Heart right ventricle (tissue), 16 donors: ENCODE measurements around the gene MB21D2. TPM values are rescaled to one million over a fixed set of nuclear protein-coding genes. Genes with fewer than 3 reads are reported as not detected.

ENCODE experiments used
- ATAC-seq, 8 donors: fragments of 200-7000 bp; cut with Tn5 transposase; one replicate each; pipeline ENCODE4 v1.9.1; 2020; ENCODE audit warnings: mild to moderate bottlenecking in 8 of 8, moderate library complexity in 8 of 8, moderate number of reproducible peaks in 1 of 8
- DNase-seq, 2 donors: peaks; one replicate each; pipeline ENCODE4 v3.0.0-alpha.2; 2020
- H3K27ac ChIP-seq, 10 donors: fragments of 200-600 bp; sonication (generic) in 2 of 10; one replicate each; pipeline versions ENCODE4 v1.5.0 to v1.8.0; 2020 to 2022; ENCODE audit warnings: mild to moderate bottlenecking in 3 of 10
- H3K27me3 ChIP-seq, 7 donors: fragments of 200-600 bp; one replicate each; pipeline ENCODE4 v1.8.0; 2021 to 2022; ENCODE audit warnings: mild to moderate bottlenecking in 2 of 7
- H3K36me3 ChIP-seq, 9 donors: fragments of 200-600 bp; sonication (generic) in 1 of 9; one replicate each; pipeline versions ENCODE4 v1.5.0 to v1.8.0; 2020 to 2022; ENCODE audit warnings: mild to moderate bottlenecking in 2 of 9
- H3K4me1 ChIP-seq, 9 donors: fragments of 200-600 bp; sonication (generic) in 1 of 9; one replicate each; pipeline versions ENCODE4 v1.5.0 to v1.8.0; 2020 to 2022; ENCODE audit warnings: mild to moderate bottlenecking in 4 of 9
- H3K4me3 ChIP-seq, 10 donors: fragments of 200-600 bp; sonication (generic) in 2 of 10; one replicate each; pipeline versions ENCODE4 v1.5.0 to v1.8.0; 2020 to 2022; ENCODE audit warnings: mild to moderate bottlenecking in 7 of 10, moderate library complexity in 2 of 10
- H3K9me3 ChIP-seq, 11 donors: fragments of 200-600 bp in 10 of 11; sonication (generic) in 2 of 11; one replicate each; pipeline versions ENCODE4 v1.5.0 to v1.8.0; 2013 to 2022; ENCODE audit warnings: mild to moderate bottlenecking in 2 of 11, control low read depth in 1 of 11, moderate library complexity in 1 of 11
- WGBS, 2 donors: extraction: QIAGEN DNeasy Blood & Tissue Kit; methylation state at CpG; one replicate each; pipeline ENCODE4 v1.1.7; 2013; ENCODE audit warnings: inconsistent platforms in 1 of 2; 5-methylcytosine and 5-hydroxymethylcytosine counted together
- intact Hi-C, 10 donors: fragments of 100-400 bp; cut with DNase I; formaldehyde crosslinking; loops; one replicate each; pipeline versions ENCODE4 v1.11.1 to v1.14.2; 2022
- polyA plus RNA-seq, 2 donors: library from polyadenylated mRNA; stranded (reverse); fragments of 200-250 nt; gene quantifications; one replicate each; pipeline ENCODE4 v1.2.3, GENCODE V29; 2013
- total RNA-seq, 10 donors: library from RNA; stranded (reverse); fragmentation: NEBNext Ultra II Directional in 3 of 10; extraction: Animal tissue kit (Norgen Biotek cat#: 25700) in 3 of 10; gene quantifications; one replicate each; pipeline versions ENCODE4 v1.2.1 to v1.2.4, GENCODE V29; 2021 to 2023
- TF ChIP-seq, protein P1 (sequence below), 9 donors: fragments of 200-600 bp; sonication (generic) in 2 of 9; IDR thresholded peaks; one replicate each; pipeline versions ENCODE4 v1.5.0 to v1.8.0; 2021 to 2022; ENCODE audit warnings: antibody characterized with exemption in 9 of 9, mild to moderate bottlenecking in 5 of 9, moderate library complexity in 1 of 9
- donor health status: Arrhythmogenic right ventricular cardiomyopathy.
- donor health status: ischemic (EF 13 %, LVEDD 7.1; RV severe dilation, severe dysfunction).
- donor health status: healthy with polysubstance abuse.
- donor health status: DM: no; HTN: yes; CAD: no.
- donor health status: DM: no; HTN: no; CAD: no.
- donor health status: ischemic (EF 25% LVEDD 6.9; RV normal size, moderate dysfunction).
- donor health status: ischemic (EF 25% LVEDD 5.7; RV mildly dilated, moderate dysfunction).
- donor health status: healthy.
- donor health status: DM: yes; HTN: yes; CAD: no.
- donor health status: Ischemic cardiomyopathy.
- donor health status: ischemic (EF 35%, LVEDD 5.7; RV mildly dilated, moderate dysfunction).
- donor health status: nonischemic (EF 11% LVEDD 7.7; RV severe dilation, severe dysfunction).
- donor health status: DM: yes; HTN: yes; CAD: no.
- donor health status: PGD.
- donor health status: ischemic (EF 29% LVEDD 5.4; RV normal size, mild dysfunction).
- donor health status: nonischemic (EF 23%, LVEDD 6.1; RV moderate dilation, normal function).

The MB21D2 gene
- total and polyA plus RNA-seq, 12 donors: 0.80 to 4.4 (median 2.8) TPM

- Histone ChIP-seq H3K4me3 (peak overlapping the region; percentile 63 to 97 (median 76)), H3K9me3 (no peaks in the 10 kb centered on the region), H3K27me3 (peaks cover 0 to 42% (median 0%) of the 10 kb centered on the region in 7 donors), H3K4me1 (peaks cover 4 to 50% (median 31%) of the 10 kb centered on the region in 9 donors), H3K27ac (peak overlapping the region; percentile 73 to 97 (median 94)), H3K36me3 (no peaks in the 10 kb centered on the region)
- intact Hi-C loops: loop anchor here (5.0 to 10.0 kb wide), 9 partner anchors 51 to 127 kb away; no protein-coding TSS in a partner anchor
- TF ChIP-seq, protein P1, sequence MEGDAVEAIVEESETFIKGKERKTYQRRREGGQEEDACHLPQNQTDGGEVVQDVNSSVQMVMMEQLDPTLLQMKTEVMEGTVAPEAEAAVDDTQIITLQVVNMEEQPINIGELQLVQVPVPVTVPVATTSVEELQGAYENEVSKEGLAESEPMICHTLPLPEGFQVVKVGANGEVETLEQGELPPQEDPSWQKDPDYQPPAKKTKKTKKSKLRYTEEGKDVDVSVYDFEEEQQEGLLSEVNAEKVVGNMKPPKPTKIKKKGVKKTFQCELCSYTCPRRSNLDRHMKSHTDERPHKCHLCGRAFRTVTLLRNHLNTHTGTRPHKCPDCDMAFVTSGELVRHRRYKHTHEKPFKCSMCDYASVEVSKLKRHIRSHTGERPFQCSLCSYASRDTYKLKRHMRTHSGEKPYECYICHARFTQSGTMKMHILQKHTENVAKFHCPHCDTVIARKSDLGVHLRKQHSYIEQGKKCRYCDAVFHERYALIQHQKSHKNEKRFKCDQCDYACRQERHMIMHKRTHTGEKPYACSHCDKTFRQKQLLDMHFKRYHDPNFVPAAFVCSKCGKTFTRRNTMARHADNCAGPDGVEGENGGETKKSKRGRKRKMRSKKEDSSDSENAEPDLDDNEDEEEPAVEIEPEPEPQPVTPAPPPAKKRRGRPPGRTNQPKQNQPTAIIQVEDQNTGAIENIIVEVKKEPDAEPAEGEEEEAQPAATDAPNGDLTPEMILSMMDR (IDR thresholded peaks at IDR 0.05): peak in 2 of 9 donors; percentile 23 to 41
- WGBS, 2 donors: 2% methylated on average over 13 of the region's 13 CpGs
- no peak for DNase-seq
- no peak for ATAC-seq
Observed at GRCh38 chr3:192918275-192918588, 576 bp upstream of the MB21D2 start.

DNA sequence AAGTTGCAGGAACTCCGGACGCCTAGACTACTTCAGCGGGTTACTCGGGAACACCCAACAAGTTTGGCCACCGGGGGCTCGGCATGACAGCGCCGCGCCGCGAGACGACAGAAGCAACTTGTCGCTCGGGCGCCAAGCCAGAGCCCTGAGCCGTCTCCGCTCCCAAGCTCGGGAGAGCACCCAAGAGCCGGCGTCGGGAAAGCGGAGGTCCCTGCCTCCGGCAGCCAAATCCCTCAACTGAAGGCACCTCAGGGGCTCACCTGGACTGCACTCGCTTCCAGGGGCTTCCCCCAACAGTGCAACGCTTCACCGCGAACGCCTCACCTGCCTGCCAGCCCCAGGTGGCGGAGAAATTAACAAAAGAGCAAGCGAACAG is 640 bp downstream of the MB21D2 start:
- peaks cover 0 to 42% (median 0%) of the 10 kb centered on the region in 7 donors for H3K27me3 ChIP-seq
- peak; percentile 75 to 80 for DNase-seq
- WGBS, 2 donors: 0% methylated on average over 30 of the region's 30 CpGs
- no peaks in the 10 kb centered on the region for H3K36me3 ChIP-seq
- ATAC-seq: peak; percentile 42 to 87 (median 76)
- H3K9me3 ChIP-seq: no peaks in the 10 kb centered on the region
- intact Hi-C loops: loop anchor here (2.0 to 10.0 kb wide), 11 partner anchors 26 to 128 kb away; no protein-coding TSS in a partner anchor
- peaks cover 4 to 42% (median 29%) of the 10 kb centered on the region in 9 donors for H3K4me1 ChIP-seq
- TF ChIP-seq, protein P1 (IDR thresholded peaks at IDR 0.05): peak in 4 of 9 donors; percentile 11 to 26 (median 19)
- peak overlapping the region; percentile 73 to 97 (median 94) for H3K27ac ChIP-seq
- H3K4me3 ChIP-seq: peak overlapping the region; percentile 63 to 97 (median 76)

DNA sequence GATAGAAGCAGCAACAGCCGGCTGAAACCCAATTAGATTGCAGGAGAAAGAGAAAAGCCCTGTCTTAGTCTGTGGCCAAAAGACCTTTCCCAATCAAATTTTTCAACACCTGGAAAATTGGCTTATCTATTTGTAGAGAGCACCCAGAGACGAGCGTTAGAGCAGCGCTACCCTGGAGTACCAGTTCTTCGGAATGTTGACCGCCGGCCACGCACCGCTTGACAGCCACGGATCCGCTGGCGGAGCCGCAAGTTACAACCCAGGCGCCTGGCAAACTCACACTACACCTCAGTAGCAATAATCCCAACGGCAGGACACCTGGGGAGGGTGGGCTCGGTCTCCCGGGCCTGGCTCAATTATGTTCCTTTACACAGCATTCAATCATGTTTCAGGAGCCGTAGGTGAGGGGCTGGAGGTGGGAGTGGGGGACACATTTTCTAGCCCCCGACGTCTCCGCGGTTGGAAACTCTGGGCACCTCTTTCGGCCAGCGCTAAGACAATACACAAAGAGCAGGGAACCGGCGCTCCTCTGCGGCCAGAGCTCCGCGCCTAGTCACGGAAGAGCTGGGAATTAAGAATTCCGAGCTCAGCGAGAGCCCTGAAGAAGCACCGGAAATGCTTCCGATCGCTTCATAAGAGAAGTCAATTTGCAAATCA is 1.2 kb downstream of the MB21D2 start:
- H3K36me3 ChIP-seq: no peaks in the 10 kb centered on the region
- ATAC-seq: peak; percentile 6 to 43 (median 30)
- H3K4me3 ChIP-seq: peak overlapping the region; percentile 63 to 97 (median 76)
- TF ChIP-seq, protein P1 (IDR thresholded peaks at IDR 0.05): no peak
- intact Hi-C loops: loop anchor here (2.0 to 10.0 kb wide), 11 partner anchors 26 to 128 kb away; no protein-coding TSS in a partner anchor
- H3K27ac ChIP-seq: peak overlapping the region; percentile 73 to 97 (median 94)
- H3K9me3 ChIP-seq: no peaks in the 10 kb centered on the region
- H3K4me1 ChIP-seq: peaks cover 4 to 40% (median 24%) of the 10 kb centered on the region in 9 donors
- DNase-seq: peak; percentile 28 to 34
- H3K27me3 ChIP-seq: peaks cover 0 to 42% (median 0%) of the 10 kb centered on the region in 7 donors
- 0 to 1% methylated on average over 35 of the region's 35 CpGs for WGBS, 2 donors

DNA sequence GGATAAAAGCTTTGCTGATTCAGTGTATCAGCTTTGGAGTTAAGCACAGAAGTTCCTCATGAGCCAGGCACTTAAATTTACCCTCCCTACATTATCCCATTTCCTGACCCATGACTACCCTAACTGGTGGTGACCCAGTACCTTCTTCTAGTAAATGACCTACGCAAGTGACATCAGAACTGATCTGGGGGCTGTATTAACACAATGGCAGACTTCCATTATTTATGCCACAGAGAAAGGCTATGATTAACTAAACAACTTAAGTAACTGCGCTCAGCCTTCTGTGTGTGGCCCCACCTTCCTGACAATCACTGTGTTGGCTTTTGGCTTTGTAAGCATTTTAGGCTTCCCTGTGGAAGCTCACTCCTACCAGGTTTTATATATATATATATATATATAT is 1.9 kb downstream of the MB21D2 start:
- no peaks in the 10 kb centered on the region for H3K36me3 ChIP-seq
- ATAC-seq (no peak), DNase-seq (no peak)
- no peak overlapping the region for H3K27ac ChIP-seq
- no peaks in the 10 kb centered on the region for H3K9me3 ChIP-seq
- H3K27me3 ChIP-seq: peaks cover 0 to 42% (median 0%) of the 10 kb centered on the region in 7 donors
- intact Hi-C loops: loop anchor here (1.0 to 10.0 kb wide), 12 partner anchors 25 to 129 kb away; no protein-coding TSS in a partner anchor
- TF ChIP-seq, protein P1 (IDR thresholded peaks at IDR 0.05): no peak
- 66 to 67% methylated on average over 2 of the region's 2 CpGs for whole genome bisulfite sequencing, 2 donors
- peak overlapping the region in 9 of 10 donors; percentile 63 to 97 (median 77) for H3K4me3 ChIP-seq
- H3K4me1 ChIP-seq: peaks cover 4 to 41% (median 23%) of the 10 kb centered on the region in 9 donors
